HL-60/S4 treated with retinoic acid at 250 ng/mL for 4 days and 3 days (cell line): Measurements from ENCODE around the gene ZNF827.

Source experiments
- in situ Hi-C: fragments of 300-500 bp; cut with MboI; formaldehyde crosslinking; loops from 2 replicates; pipeline ENCODE4 v1.7.0; 2022; ENCODE audit warnings: low sequenced_read_pairs

Gene ZNF827

DNA sequence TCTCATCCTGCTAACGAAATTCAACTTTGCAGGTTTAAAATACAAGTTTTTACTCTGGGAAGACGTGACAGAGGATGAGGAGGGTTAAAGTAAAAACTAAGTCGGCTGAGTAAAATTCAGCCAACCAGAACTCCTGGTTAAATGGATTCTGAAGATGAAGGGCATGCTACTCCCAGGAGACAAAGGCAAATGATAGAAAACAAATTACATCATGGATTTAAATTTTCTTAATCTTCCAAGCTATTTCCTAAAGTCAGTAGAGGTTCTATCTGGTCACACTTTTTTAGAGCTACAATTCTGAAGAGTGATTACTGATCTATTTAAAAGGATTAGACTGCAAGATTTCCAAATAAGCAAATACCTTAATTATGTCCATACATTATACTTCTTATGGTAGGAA is 47.9 kb downstream of the ZNF827 start:
- in situ Hi-C loops, result no loop called here

DNA sequence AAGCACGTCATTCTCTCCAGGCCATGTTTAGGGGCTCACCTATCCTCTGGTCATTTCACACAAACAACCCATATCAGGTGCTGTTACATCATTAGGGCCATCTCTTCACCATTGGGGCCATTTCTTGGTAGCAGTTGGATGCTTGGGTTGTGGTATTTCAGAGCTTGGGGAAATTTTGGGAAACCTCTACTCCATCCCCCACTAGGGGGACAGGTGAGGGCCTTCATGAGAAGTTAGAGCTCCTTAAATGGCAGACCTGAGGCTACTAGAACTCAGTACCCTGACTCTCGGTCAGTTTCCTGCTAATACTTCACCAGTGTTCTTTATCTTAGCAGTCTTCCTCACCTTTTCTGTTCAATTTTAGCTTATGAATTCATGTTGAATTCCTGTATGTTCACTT is 50.2 kb downstream of the ZNF827 start:
- in situ Hi-C loops, result no loop called here

DNA sequence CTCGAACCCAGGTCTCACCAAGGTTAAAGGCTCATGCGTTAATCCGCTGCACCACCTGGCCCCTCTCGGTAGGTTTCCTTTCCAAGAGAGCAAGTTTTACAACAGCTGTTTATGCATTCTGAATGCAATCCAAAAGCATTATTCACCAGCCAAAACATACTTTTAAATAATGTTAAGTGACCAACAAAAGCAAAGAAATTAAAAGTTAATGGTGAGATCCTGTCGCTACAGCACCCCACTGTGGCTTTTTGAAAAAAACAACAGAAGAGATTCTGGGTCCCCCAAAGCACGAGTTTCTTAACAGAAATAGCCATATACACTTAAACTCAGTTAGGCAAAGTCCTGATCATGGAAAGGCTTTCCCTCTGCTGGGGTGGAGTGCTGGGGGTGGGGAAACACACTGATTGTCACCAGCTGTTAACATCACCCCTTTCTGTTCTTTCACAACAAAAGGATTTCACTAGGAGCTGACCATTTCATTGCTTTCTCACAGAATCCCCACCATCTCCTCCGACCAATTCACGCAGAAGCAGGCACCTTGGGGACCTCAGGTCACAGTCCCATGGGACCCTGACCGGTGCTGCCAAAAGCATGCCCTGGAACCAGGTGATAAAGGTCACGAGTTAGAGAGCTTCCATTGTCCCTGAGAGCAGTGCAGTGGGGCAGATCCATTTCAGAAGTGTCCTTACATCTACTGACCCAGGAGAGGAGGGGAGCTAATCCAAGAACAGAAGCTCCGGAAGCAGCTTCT is 51.2 kb downstream of the ZNF827 start:
- in situ Hi-C loops, result no loop called here

DNA sequence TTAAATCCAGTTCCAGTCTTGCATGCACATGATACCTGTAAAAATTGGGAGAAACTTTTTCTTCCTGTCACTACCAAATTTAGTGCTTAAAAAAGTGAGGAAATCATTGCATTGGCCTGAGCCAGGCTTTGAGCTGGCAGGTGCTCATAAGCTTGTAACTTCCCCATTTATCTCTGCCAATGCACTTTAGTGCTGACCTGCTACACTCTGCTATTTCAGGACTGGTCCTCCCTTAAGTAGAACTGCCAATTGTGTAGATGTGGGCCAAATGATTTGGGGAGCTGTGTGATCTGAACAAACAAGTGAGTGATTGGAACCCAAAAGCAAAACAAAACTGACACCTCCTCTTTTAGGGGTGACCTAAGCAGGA is 51.8 kb downstream of the ZNF827 start:
- in situ Hi-C loops, result no loop called here

DNA sequence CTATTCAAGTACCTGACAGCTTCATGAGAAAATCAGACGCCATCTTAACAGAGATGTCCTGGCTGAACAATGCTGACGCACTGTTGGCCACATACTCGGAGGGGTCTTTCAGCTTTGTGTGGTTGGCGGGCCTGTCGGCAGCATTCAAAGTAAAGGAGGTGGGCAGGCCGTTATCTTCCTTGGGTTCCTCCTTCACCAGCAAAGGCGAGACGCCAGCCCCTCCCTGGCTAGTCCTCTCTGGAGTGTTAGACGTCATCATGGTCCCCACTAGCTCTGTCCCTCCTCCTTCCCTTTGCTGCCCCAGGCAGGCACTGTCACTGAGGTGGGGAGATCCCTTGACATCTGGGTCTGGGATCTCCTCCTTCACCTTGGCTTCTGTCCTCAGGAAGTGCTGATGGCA is 53.0 kb downstream of the ZNF827 start:
- in situ Hi-C loops, result no loop called here

DNA sequence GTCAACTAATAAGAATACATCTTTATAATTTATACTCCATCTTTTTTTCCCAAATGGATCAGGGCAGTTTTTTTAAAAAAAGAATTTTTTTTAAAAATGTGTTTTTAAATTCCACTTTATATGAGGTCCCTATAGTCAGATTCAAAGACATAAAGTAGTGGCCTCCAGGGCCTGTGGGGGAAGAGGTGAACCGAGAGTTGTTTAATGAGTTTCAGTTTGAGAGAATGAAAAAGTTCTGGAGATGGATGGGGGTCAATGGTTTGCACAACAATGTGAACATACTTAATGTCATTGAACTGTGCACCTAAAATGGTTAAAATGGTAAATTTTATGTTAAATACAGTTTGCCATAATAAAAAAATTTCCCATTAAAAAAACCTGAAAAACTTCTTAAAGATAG is 53.8 kb downstream of the ZNF827 start:
- in situ Hi-C loops, result no loop called here

DNA sequence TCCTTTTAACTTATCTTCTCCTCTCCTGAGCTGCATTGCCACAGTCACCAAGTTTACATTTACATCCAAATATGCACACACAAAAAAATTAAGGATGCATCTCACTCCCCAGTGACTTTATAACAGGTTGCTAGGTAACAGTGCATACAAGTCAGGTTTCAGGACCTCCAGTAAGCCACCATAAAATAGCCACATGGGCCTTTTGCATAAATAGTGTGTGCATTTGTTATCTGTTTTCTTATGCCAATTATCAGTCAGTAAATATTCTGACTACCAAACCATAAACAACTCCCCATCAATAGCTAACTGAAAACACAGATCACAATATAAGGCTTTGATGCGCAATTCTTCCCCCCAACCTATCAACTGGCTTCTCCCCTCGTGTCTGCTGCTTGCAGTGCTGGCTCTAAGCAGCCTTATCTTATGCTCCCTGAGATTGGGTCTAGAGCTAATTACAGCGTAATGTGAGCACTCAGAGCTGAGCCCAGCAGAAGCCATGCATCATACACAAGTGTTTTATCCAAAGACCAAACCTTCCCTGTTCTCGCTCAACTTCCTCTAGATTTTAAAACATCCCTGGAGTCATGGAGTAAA is 55.4 kb downstream of the ZNF827 start:
- in situ Hi-C loops, result no loop called here

DNA sequence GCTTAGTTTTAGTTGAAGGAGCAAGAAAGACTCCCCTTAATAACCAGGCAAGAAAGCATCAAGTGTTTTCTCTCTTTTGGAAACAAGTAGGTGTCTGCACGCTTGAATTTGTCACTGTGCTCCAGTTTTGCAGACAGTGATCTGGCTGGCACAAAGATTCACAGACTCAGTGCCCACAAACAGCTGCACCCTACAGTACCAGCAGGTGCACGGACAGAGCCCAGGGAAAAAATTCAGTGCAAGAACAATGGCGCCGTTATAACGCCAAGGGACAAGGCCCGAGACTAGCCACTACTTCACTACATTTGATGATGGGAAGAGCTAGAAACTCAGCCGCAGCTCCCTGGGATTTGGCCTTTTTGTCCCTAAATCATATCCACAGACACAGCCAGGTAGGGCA is 56.0 kb downstream of the ZNF827 start:
- in situ Hi-C loops, result no loop called here

DNA sequence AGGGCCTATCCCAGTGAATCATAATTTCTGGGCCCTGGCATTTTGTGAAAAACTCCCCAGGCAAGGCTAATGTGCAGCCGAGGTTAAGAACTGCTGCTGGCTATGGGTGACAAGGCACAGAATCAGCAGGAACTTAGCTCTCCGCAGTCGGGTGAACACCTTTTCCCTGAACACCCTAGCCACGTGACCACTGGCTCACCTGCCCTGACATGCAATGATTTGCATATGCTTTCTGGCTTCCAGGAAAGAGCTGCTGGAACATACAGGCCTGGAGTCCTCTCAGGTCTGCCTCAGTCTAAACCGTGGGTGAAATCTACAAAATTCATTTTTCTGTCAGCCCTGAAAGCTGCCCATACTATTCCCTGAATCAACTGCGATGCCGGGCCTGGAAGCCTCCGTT is 56.6 kb downstream of the ZNF827 start:
- in situ Hi-C loops, result no loop called here

DNA sequence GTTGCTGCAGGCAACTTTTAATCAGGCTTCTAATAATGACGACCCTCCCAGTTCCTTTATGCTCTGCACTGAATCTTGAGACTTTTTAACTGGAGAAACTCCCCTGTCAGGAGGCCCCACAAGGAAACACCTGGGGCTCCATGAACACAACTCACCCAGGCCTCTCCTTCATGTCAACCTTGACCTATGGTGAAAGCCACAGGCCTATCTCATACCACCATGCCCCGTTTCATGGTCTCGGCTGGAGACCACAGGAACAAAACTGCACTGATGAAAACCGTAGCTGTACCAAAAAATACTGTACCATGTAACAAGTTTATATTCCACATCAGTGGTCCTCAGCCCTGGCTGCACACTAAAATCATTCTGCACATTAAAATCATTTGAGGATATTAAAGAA is 57.0 kb downstream of the ZNF827 start:
- in situ Hi-C loops, result no loop called here

DNA sequence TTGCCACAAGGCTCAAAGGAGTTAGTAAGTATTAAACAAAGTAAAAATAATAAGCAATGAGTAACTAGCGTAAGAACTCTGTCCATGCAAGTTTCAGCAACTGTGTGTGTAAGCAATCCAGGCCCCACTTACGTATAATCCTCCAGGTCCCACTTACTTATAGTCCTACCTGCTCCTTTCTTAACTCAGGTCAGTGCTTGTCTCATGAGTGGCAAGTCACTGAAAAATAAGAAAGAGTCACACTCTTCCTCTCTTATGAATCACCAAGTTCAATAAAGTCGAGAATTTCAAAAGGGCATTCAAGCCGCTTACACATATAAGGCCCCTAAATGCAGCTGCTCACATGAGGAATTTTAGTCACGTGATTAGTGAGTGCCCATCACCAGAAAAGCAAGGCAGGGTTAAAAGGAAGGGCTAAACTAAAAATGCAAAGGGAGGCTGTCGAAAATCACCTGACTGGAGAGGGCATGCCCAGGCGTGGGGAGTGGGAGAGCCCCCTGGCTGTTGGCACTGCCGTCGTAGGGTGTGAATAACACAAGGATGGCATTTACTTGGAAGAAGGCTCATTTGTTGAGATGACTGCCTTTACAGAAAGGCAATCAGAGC is 58.2 kb downstream of the ZNF827 start:
- in situ Hi-C loops, result no loop called here

DNA sequence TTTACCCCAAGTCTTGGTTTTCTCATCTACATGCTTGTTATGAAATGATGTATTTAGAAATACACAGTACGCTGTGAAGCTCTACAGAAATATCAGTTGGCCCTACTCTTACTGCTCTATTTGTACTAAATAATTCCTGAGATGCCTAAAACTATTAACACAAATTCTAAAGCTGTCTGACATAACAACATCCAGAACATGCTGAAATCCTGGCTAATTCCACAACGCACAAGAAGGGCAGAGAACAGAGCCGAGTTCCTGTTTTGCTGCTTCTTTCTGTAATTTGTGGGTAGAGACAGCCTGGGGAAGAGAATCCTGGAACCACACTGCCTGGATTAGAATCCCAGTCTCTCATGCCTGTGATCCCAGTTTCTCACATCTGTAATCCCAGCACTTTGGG is 59.0 kb downstream of the ZNF827 start:
- in situ Hi-C loops, result no loop called here

DNA sequence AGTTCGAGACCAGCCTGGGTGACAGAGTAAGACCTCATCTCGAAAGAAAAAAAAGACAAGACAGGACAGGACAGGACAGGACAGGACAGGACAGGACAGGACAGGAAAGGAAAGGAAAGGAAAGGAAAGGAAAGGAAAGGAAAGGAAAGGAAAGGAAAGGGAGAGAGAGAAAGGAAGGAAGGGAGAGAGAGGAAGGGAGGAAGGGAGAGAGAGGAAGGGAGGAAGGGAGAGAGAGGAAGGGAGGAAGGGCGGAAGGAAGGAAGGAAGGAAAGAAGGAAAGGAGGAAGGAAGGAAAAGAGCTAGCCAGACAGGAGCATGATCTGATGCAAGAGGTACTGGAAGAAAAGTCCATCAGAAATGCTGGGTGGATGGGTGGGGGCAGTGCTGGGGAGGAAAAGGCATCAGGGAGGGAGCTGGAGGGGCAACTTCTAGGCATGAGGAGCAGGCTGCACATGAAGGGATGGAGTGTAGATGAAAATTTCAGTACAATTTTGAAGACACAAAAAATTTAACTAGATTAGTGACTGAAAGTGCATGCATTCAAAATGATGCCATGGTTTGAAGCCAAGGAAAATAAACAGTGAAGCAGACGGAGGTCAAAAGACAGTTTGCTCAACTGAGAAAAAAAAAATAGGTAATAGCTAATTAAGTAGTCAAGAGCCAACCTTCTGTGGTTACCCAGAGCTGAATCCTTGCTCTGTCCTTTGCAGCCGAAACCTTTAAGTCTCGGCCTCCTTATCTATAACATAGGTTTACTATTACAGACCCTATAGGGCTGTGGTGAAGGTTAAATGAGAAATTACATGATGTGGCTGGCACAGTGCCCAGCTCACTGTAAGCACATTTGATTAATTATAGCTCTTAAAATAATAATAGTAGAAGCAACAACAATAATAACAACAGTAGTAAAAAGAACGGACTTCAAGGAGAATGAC is 59.9 kb downstream of the ZNF827 start:
- in situ Hi-C loops, result no loop called here

DNA sequence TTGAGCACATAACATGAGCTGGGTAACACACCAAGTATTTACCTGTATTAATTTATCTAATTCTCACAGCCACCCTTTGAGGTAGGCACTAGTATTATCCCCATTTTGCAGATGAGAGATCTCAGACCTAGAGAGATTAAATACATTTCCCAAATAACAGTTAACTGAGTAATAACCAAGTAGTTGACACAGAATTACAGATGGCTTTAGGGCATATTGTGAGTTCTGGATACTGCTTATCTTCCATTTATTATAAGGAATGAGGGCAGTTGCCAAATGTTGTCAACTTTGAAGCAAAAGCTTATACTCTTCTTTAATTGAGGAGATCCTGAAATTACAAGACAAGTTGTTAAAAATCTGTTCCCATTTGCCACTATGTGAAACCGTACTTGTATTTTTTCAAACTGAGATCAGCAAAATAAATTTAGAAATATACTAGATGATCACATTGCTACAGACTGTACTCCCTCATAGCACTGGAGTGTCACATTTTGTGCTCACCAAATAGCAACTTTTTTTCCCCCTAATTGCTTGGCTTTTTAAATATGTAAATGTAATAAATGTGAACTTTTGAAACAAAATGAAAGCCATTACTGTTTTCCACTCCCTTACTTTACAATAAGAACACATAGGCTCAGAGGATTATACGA is 62.0 kb downstream of the ZNF827 start:
- in situ Hi-C loops, result no loop called here

DNA sequence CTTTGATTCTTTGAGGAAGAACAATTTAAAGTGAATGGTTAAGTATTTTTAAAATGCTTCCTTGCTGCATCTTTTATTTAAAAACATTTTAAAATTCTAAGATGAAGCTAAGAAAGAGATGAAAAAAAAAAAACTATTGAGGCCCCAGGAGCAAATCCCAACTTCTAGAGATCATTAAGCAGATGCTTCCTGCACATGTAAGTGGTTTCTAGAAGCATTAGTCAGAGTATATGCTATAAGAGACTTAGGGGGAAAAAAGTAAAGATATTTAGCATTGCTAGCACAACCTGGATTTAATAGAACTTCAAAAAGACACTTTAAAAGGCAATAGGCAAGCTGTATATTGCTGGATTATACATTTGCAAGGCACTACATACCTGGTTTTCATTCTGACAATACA is 64.7 kb downstream of the ZNF827 start:
- in situ Hi-C loops, result no loop called here

DNA sequence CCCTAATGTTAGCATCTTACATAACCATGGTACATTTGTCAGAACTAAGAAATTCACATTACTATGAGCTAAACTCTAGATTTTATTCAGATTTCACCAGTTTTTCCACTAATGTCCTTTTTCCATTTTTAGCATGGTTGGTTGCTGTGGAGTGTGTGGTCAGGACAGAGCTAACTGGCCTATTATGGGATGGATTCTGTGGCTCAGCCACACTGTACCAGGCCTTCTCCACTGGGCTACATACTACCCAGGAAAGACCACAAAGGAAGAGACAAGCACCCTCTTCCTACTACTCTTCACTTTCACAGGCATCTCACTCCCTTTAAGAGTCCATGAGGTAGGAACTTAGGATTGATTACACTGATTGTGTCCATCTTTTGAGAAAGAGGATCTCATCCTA is 67.4 kb downstream of the ZNF827 start:
- in situ Hi-C loops, result no loop called here

DNA sequence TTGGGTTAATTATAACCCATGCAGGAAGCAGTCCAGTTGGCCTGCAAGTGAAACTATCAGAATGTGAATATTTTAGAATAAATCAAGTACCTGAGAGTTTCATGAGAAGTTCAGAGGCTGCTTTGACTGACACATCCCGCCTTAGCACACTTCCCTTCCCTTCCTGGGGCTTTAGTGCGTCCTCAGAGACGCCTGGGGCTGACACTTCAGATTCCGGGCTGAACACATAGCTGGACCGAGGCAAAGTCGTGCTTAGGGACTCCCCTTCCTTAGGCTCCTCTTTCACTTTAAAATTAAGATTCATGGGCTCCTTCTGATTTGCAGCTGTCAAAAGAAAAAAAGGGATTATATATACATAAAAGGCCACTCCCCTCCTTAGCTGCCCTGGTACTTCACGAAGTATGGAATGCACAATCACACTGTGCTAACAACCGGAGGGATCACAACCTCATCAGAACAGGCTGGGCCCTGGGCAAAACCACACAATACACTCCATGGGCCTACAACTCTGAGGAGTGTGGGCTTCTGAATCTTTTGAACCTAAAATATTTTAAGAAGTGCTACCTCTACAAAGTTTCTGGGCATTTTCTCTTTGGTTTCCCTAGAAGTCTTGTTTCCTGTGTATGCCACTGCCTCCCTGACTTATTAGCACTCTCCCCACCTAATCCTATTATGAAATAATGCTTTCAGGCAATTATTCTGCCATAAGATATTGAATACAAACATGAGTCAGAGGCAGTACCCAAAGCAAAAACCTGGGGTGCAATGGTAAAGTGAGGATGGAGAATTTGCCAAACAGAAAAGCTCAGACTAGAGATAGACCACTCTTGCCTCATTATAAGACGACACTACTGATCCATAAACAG is 68.2 kb downstream of the ZNF827 start:
- in situ Hi-C loops, result no loop called here

DNA sequence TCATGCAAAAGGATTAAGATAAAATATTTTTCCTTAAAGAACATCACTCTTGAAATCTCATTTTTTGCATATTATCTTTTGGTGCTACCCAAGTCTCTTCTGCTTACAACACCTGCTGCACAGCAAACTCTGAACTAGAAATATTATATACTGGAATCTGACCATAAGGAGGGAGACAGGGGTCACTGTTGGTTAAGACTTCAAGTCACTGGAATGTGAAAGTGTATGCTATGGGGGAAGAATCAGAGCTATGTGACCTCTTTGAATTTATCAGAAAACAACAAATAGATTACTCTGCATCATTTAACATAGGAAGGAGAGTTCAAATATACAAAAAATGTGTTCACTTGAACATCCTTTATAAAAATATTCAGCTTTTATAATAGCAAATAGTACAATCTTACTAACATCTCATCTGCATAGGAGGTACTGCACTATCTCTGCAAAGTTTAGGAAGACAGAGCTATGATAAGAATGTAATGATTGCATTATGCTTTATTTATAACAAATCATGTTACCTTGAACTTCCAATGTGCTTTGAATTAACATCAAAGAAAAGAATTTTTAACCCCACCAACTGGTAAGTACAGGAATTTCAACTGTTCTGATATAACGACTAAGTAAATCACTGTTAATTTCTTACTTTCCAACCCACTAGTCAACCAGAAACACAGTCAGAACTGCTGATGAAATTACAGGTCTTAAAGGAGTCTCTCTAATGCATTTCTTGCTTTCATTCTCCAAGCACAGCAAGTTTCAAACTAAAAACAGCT is 69.8 kb downstream of the ZNF827 start:
- in situ Hi-C loops, result no loop called here

DNA sequence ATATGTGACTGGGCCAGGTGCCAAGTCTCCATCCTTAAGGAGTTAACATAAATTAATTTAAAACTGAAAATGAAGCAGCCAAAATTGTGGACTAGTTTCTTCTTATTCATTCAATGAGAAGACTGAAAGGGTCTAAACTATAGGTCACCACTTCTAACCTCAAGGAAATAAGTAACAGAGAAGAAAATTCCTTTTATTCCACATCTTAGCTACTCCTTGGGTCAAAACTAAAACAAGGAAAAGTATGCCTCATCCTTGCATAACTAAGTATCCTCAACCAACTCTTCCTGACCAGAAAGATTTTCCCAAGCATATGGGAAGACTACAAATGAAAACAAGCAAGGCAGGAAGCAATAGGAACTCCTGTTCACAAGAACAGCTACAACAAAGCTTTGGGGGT is 71.2 kb downstream of the ZNF827 start:
- in situ Hi-C loops, result no loop called here
